ENCODE measurements around the gene KIRREL1. TPM values are rescaled to one million over a fixed set of nuclear protein-coding genes. Genes with fewer than 3 reads are reported as not detected.

The KIRREL1 gene
- total RNA-seq, 6 experiments from 2014 or later, result 1.1 to 4.9 (median 2.9) TPM

- Histone ChIP-seq H3K36me3 (no peaks in the 10 kb centered on the region), H3K4me1 (peaks cover 0 to 9% (median 6%) of the 10 kb centered on the region in 4 donors), H3K4me3 (no peak overlapping the region), H3K27ac (no peak overlapping the region), H3K27me3 (no peaks in the 10 kb centered on the region), H3K9me3 (no peaks in the 10 kb centered on the region)
- DNase-seq (no peak), ATAC-seq (peak in 1 of 4 donors; percentile 28)
- WGBS (ENCODE audit: insufficient coverage, low coverage, low lambda C conversion rate, missing lambda C conversion rate), result 58% methylated on average over 2 of the region's 3 CpGs
- intact Hi-C loops (cut with DNase I), result no loop called here
- TF ChIP-seq POLR2A (IDR thresholded peaks at IDR 0.05) (peak; percentile 32), CTCF (IDR thresholded peaks at IDR 0.05) (no peak)
These were observed 154.4 kb downstream of the KIRREL1 start for GRCh38 chr1:158147869-158148268.

- WGBS (ENCODE audit: insufficient coverage, low coverage, low lambda C conversion rate, missing lambda C conversion rate), result 43% methylated on average over 1 of the region's 1 CpG
- peaks cover 0 to 9% (median 6%) of the 10 kb centered on the region in 4 donors for H3K4me1 ChIP-seq
- no peaks in the 10 kb centered on the region for H3K9me3 ChIP-seq
- TF ChIP-seq POLR2A (IDR thresholded peaks at IDR 0.05) (no peak), CTCF (IDR thresholded peaks at IDR 0.05) (no peak)
- no peak overlapping the region for H3K4me3 ChIP-seq
- no peaks in the 10 kb centered on the region for H3K27me3 ChIP-seq
- no peak overlapping the region for H3K27ac ChIP-seq
- ATAC-seq (peak in 1 of 4 donors; percentile 26), DNase-seq (no peak)
- H3K36me3 ChIP-seq, result no peaks in the 10 kb centered on the region
- intact Hi-C loops (cut with DNase I), result no loop called here
These were observed 155.0 kb downstream of the KIRREL1 start for GRCh38 chr1:158148468-158148867.

GRCh38 chr1:158149175-158149574 lies 155.7 kb downstream of the KIRREL1 start:
- Histone ChIP-seq H3K4me1 (peaks cover 0 to 9% (median 6%) of the 10 kb centered on the region in 4 donors), H3K27me3 (no peaks in the 10 kb centered on the region), H3K9me3 (no peaks in the 10 kb centered on the region), H3K4me3 (peak overlapping the region; percentile 22 to 50 (median 46)), H3K36me3 (no peaks in the 10 kb centered on the region), H3K27ac (peak overlapping the region; percentile 38 to 58 (median 41))
- WGBS (ENCODE audit: insufficient coverage, low coverage, low lambda C conversion rate, missing lambda C conversion rate), result 25% methylated on average over 5 of the region's 8 CpGs
- TF ChIP-seq CTCF (IDR thresholded peaks at IDR 0.05) (no peak), POLR2A (IDR thresholded peaks at IDR 0.05) (no peak)
- intact Hi-C loops (cut with DNase I), result no loop called here
- peak in 2 of 4 donors; percentile 5 to 24 for ATAC-seq
- no peak for DNase-seq

Other genes with a start within 250 kb of the KIRREL1 start
- under 1 TPM in 4 of 6 experiments, not detected in 2; 0.06 to 0.12 (median 0.08) TPM for gene FCRL2, start 216.5 kb upstream of the KIRREL1 start, total RNA-seq
- under 1 TPM in 2 of 6 experiments, not detected in 4; 0.12 to 0.24 TPM for gene FCRL1, start 173.5 kb upstream of the KIRREL1 start, total RNA-seq
- gene CD5L, start 151.8 kb upstream of the KIRREL1 start, total RNA-seq, result 10 to 100 TPM in 3 of 6 experiments, 1 to 10 TPM in 1, under 1 TPM in 2; 0.92 to 53.9 (median 10.2) TPM
- 1 to 10 TPM; 5.4 to 8.9 (median 7.1) TPM for gene CD1D, start 187.2 kb downstream of the KIRREL1 start, total RNA-seq